HG02759 (cell line): ENCODE measurements around the gene TBRG4.
"Not testable (repeated sequence)": the region's sequence is repeated elsewhere in the genome, so short reads cannot be mapped to it uniquely, and the experiment has no call there.

Experiments
- ATAC-seq: cut with Tn5 transposase; IDR thresholded peaks from one replicate; pipeline ENCODE4 v1.9.1; 2021; ENCODE audit warnings: mild to moderate bottlenecking, moderate library complexity; ENCODE audit not compliant: unreplicated experiment

Gene TBRG4

DNA sequence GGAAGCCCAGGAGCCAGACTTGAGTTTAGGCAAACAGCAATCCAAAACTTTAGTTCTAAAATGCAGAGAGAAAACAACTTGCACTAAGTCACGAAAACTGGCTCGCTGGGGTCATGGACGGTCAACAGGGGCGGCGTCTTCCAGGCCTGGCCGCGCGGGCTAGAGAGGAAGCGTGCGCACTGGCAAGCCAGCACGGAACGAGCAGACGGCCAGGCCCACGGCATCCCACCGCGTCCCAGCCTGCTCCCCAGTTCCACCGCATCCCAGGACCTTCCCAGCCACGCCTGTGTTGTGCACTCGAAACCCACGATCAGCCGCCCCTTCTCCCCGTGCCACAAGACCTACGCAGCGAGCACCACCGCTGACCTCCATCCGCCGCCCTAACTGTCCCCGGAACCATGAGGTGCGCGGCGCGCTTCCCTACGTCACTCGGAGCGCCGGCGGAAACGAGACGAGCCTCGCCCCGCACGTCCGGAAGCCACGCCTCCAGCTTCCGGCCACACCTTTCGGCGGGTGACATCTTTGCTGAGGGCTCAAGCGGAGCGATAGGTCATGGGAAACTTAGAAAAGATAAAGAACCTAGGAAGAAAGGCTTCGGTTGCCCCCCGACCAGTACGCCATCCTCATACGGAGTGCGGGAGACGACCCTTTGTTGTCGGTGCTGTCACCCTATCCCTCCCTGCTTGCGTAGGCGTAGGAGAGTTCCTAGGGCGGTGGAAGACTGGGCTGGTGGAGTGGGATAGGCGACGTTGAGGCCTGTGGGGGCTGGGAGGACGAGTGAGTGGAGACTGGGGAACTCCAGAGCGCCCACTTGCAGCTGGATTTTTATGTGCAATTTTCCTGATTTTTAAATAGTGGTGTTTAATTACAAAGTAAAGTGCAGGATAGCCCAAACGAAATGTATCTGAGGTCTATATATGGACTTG lies at the start of gene TBRG4:
Gene TBRG4, minus strand, starts transcription at position 400 of the 926 bp plus-strand sequence. CDS start 2,460 bp downstream, outside the sequence.
- ATAC-seq: peak; percentile 94

DNA sequence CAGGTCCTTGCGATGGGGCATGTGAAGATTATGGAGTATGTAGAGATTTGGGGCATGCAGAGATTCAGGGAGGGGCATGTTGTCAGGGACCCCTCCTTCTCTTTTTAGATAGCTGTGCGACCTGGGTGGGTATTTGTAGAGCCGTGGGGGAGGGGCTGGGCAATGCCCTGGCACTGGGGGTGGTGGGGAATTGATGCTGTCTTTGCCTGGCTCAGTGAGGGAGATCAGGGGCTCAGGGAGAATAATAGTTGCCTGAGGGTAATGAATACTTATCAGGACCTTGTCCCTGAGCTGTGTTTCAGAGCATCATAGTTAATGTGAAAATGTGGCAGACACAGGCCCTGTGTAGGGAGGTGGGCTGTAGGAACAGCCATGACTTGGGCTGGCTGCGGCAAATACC lies 49.6 kb upstream of the TBRG4 start:
- no peak for ATAC-seq

DNA sequence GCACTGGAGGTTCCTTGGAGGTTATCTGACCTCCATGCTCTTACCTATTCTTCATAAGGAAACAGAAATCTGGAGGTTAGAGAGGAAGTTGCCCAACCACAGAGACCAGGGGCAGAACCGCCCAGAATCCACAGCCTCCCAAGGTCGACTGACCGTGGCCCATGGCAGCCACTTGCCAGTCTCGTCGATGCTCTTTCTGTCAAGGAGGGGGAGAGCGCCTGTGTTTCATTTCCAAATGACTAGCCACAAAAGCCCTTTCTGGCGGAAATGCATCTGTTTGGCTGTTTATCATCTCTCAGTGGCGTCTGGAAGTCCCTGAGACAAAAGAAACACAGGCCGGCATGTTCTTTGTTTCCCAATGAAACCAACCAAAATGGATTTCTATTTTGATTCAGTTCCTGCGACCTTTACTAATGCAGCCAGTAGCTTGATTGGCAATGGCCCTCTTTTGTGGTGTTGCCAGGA lies 49.0 kb upstream of the TBRG4 start:
- peak; percentile 74 for ATAC-seq

DNA sequence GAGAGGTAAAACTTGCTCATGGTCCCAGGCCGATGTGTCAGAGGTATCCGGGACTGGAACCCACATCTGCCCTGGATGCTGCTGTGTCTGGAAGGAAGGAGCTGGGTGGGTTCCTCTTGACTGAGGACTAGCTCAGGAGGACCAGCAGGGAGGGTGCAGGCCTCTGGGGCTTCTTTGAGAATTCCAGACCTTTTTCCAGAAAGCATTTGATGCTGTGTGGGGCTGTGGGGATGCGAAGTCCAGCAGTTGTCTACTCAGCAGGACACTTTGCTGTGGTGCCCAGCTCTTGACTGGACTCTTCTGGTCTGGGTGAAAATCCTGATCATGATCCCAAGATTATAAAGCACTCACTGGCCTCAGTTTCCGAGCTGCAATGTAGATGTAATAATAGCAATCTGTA lies 47.8 kb upstream of the TBRG4 start:
- no peak for ATAC-seq

DNA sequence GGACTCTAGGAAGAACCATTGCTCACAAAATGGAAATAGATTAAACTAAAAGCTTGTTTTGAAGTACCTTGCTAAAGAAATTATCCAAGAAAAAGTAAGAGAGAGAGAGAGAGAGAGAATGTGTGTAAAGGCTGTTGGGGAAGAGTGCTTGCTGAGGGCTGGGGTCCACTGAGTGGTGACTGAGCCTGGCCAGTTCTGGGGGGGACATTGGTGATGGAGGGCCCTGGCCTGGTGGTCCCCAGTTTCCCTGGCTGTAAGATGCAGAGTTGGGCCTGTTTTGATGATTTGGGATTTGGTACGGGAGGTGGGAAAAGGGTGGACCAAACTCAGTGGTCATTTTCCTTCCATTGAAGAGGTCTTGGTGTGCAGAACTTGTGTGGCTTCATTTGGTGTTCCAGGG lies 47.0 kb upstream of the TBRG4 start:
- ATAC-seq: no peak

DNA sequence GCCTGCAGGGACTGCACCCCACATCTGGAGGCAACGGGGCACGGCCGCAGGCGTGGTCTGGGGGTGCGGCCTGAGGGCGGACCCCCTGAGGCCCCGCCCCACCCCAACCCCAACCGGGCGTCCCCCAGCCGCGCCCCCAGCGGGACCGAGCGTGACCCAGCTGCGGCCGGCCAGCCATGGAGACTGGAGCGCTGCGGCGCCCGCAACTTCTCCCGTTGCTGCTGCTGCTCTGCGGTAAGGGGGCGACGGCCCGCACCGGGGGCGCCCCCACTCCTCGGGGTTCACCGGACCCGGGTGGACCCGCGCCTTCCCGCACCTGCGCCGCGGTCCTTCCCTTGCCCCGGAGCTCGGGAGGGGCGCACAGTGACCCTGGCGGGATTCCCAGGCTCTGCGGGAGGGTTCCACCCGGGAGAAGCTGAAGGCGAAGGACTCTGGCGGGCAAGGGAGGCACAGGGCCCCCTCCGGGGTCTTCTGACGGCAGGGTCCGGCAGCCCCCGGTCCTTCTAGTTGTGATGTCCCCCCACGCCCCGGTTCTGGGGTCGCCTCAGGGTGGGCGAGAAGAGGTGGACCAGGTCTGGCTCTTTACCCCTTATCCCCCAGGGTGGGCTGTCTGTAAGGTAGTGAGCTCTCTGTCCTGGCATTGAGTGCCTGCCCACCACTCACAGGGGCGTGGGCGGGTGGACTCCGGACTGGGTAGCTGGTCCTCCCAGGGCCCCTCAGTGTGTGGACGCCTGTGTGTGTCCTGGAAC lies 46.3 kb upstream of the TBRG4 start, which contains the start of gene RAMP3:
Gene RAMP3, plus strand, starts transcription at position 139 of the 749 bp plus-strand sequence. Its CDS starts 38 bp downstream, at position 177.
- ATAC-seq: no peak

DNA sequence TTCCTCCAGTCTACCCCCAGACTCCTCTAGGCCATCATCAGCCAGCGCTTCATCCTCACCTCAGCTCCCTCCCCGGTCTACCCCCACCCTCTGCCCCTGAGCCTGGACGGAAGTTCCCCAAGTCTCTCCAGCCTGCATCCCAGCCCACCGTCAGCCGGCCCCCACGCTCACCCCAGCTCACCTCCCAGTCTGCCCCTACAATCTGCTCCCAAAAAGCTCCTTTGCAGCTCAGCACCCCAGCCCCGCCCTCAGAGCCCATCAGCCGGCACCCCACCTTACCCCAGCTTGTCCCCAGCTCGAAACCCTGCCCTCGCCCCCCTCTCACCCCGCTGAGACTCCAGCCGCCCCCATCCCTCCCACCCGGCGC lies 45.8 kb upstream of the TBRG4 start:
- ATAC-seq: no peak

DNA sequence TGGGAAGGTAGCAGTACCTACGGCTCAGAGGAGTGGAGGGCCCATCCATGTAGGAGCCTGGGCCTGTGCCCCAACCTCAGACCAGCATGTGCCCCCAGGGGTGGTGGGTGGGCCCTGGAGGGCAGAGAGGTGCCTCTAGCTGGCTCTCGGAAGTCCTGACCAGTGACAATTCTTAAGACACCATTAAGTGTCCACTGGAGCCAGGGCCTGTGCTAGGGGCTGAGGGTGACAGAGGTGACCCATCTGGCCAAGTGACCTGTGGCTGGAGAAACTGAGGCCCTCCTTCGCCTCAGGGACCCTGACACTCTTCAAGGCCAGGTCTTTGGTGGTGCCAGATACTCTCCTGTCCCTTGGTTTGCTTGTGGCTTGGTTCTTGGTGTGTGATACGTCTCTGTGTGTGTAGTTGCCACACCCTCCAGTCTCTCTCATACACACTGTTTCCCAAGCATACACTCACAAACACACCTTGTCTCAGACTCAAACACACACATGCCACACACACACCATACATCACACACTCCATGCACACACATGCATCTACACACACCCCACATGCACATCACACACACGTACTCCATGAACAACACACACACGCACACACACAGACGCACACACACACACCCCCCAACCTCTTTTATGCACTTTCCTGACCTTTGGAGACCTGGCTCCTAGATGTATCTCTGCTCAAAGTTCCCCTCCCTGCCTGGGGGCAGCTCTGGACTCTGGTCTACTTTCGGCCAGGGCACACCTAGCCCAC lies 45.2 kb upstream of the TBRG4 start:
- no peak for ATAC-seq

DNA sequence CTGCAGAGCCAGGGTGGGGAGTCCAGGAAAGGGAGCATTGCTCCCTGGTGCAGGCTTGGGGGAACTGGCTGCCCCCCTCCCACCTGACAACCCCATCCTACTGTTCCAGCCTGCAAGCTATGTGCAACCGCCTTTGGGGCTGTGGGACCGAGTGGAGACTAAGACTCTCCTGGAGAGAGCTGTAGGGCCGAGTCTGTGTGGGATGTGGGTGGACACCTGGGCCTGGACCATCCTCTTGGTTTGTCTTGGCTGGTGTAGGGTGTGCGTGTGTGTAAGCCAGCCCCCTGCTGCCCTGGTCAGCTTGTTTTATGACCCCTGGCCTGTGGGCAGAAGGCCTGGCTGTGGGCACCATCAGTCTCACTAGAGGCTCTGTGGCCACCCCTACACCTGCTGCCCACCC lies 44.4 kb upstream of the TBRG4 start:
- ATAC-seq: no peak

DNA sequence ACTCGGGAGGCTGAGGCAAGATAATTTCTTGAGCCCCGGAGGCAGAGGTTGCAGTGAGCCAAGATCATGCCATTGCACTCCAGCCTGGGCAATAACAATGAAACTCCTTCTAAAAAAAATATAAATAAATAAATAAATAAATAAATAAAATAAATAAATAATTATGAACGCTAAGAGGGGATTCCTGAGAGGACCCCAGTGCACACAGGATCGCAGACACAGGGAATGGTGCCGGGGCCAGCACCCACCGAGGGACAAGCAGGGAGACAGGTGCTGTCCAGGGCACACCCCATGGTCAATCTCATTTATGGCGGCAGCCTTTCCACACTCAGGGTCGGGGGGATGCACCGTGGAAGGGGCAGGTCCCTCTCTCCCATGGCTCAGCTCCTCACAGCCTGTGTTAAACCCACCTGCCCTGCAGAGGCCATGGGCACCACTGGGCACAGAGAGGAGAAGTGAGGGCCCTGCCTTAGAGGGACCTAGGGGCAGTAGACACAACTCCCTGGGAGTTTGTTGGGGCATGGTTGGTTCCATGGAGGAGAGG lies 43.9 kb upstream of the TBRG4 start:
- ATAC-seq: no peak

DNA sequence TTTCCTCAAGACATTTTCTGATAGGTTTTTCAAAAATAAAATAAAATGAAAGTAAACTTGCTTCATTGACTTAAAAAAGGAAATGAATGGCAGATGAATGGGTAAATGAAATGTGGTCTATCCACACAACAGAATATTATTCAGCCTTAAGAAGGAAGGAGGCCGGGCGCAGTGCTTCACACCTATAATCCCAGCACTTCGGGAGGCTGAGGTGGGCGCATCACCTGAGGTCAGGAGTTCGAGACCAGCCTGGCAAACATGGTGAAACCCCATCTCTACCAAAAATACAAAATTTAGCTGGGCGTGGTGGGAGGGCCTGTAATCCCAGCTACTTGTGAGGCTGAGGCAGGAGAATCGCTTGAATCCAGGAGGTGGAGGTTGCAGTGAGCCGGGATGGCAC lies 42.4 kb upstream of the TBRG4 start:
- not testable (repeated sequence) for ATAC-seq

DNA sequence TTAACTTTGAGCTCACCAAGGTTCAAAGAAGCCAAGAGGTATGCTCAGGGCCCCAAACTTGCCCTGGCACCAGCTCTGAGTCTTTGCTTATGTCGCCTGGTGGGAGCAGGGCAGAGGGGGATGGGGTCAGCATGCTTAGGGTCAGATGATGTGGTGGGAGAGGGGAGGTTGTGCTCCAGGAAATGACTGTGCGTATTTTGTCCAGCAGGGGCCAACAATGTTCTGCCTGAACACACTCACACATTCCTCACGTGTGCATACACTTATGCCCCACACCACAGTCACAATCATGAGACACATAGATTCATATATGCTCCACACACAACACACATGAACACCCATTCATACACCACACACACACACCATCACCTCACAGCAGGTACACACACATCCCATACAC lies 41.7 kb upstream of the TBRG4 start:
- ATAC-seq: no peak

DNA sequence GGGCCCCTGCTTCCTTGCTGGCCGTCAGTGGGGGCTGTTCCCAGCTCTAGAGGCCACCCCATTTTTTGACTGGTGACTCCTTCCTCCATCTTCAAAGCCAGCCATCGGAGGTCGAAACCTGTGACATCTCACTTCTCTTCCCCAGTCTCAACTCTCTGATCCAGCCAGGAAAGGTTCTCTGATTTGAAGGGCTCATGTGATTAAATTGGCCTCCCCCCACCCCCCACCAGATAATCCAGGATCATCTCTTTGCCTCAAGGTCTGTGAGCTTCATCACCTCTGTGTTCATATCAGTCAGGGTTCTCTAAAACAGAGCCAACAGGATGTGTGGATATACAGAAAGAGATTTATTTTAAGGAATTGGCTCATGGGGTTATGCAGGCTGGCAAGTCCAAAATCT lies 40.5 kb upstream of the TBRG4 start:
- no peak for ATAC-seq

DNA sequence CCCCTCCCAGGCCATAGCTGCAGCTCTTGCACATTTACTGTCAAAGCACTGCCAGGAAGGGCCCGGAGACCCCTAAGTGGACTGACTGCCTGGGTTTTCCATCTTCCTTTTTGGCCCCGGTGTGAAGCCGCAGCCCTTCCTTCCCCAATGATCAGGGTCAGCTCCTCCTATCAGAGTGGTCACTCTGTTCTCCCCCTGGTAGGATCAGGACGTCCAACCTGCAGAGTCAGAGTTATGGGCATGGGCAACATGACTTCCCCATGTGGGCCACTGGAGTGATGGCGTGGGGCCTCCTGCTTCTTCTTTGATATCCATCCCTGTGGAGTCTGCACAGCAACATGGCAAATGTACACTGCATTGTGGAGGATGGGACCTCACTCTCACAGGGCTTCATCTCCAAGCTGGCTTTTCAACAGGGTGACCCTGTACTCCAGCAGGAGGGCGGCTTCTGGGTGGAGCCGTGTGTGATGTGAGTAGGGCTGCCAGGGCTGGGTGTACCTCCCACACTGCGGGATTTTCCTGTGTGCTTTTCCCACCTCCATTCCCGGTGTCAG lies 39.7 kb upstream of the TBRG4 start:
- ATAC-seq: no peak

DNA sequence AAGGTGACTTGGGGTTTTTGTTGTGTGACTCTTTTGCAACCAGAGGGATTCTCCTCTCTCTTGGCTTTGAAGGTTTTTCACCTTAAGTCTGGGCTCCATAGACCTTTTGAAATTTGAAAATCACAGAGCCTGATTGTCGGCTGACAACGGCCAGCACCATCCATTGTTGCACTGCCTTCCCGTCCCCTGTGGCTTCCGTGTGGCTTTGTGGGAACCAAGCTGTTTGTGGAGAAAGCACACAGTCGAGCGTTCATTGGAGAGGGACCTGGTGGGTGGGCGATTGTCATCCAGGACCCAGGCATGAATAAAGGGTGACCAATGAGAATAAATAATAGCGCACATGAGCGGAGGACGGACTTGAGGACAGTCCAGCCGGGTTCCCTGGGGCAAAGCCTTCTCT lies 38.7 kb upstream of the TBRG4 start:
- no peak for ATAC-seq

DNA sequence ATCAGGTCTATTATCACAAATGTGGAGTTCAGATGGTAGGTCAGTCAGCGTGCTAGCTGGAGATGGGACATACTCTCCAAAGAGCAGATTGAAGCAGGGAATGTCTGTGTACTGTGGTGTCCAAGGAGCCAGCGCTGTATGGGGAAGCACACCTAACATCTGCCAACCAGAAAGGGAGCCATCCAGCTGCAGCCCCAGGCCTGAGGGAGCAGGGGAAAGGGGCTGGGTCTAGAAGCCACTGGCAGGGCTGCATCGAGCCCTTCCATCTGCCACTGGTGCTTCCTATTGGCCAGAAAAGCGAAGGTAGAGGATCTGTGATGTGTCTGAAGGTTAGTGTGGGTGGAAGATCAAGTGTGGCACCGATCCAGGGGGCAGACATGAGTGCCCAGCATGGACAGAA lies 38.1 kb upstream of the TBRG4 start:
- no peak for ATAC-seq

DNA sequence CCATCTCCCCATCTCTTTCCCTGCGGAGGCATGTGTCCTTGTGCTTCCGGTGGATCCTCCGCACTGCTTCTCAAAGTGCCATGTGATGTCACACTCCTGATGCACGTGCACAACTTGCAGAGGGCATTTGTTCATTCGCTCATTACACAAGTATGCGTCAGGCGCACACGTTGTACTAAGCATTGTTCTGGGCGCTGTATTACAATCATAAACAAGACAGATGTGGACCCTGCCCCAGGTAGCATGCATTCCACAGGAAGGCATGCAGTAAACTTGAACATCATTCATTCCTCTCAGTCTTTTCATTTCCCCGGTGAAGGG lies 37.1 kb upstream of the TBRG4 start:
- no peak for ATAC-seq

DNA sequence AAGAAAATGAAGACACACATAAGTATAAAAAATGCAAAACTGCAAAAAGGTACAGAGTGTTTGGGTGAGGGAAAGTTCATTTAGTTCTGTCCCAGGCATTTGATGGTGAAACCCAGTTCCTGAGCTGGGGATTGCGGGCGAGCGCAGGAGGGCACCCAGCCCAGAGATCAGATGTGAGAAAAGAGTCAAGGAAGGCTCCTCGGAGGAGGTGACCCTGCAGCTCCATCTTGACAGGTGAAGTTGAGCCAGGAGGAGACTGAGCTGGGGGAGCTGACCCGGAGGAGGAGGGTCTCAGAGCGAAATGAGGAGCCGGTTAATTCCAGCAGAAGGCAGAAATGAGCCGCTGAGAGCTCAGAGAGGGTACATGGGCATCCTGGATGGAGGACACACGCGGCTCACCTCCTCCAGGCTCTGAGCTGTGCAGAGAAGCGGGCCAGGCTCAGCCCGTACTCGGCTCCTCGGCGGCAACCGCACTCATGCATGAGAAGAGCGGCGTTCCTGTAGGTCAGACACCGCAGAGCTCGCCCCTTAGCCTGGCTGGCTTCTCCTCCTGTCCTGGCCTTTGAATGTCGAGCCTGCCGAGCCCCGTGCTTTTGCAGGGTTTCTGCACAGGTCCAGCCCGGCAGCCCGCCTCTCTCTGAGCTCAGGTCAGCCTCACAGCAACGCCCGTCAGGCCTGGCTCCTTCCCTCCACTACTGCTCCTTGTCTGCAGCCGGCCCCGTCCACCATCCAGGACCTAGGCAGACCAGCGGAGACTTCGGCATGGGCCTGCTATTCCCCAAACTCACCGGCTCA lies 36.6 kb upstream of the TBRG4 start:
- ATAC-seq: no peak

DNA sequence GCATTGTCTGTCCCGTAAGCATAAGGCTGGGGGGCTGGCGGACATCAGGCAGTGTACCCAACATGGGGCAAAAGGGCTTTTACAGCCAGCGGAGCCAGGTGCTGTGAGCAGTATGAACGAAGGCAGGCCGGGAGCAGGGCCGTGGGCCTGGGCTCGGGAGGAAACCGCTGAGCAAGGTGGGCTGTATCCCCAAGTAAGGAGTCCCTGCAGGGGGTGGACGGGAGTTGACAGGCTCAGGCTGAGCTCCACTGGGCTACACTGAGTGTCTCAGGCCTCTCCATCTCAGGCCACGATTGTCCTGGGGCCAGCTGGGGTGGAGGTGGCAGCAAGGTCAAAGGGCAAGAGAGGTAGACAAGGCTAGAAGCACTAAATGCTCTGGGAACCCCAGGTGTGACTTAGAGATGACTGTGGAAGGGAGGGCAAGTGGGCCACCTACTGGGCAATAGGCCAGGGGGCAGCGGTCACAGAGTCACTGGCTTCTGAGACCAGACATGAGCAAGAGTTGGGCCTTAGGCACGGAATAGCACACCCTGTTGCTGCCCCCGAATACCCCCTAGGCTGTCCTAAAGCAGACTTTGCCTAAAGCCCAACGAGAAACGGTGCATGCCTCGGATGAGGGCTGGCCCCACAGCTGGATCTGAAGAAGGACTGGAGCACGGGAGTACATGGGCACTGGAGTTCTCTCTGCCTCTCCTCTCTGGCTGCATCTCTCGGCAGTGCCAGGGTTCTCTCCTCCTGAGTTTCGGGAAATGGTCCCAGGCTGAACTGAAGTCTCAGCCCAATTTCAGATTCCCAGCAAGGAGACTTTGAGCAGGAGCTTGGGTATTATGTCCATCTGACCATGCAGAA lies 35.3 kb upstream of the TBRG4 start:
- no peak for ATAC-seq
